Measurements from ENCODE around the gene JPH2.

DNA sequence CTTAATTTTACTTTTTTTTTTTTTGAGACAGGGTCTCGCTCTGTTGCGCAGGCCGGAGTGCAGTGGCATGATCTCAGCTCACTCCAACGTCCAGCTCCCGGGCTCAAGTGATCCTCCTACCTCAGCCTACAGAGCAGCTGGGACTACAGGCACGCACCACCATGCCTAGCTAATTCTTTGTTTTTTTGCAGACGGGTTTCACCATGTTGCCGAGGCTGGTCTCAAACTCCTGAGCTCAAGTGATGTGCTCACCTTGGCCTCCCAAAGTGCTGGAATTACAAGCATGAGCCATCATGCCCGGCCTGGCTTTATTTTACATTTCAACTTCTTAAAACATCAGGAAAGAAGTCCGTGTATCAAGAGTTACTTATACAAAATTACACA, 17.8 kb upstream of the JPH2 start:
- no peak for TF ChIP-seq POLR2A (IDR thresholded peaks at IDR 0.05)
- TF ChIP-seq, protein P1, sequence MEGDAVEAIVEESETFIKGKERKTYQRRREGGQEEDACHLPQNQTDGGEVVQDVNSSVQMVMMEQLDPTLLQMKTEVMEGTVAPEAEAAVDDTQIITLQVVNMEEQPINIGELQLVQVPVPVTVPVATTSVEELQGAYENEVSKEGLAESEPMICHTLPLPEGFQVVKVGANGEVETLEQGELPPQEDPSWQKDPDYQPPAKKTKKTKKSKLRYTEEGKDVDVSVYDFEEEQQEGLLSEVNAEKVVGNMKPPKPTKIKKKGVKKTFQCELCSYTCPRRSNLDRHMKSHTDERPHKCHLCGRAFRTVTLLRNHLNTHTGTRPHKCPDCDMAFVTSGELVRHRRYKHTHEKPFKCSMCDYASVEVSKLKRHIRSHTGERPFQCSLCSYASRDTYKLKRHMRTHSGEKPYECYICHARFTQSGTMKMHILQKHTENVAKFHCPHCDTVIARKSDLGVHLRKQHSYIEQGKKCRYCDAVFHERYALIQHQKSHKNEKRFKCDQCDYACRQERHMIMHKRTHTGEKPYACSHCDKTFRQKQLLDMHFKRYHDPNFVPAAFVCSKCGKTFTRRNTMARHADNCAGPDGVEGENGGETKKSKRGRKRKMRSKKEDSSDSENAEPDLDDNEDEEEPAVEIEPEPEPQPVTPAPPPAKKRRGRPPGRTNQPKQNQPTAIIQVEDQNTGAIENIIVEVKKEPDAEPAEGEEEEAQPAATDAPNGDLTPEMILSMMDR (IDR thresholded peaks at IDR 0.05): no peak
